GM19238 (cell line): ENCODE results near the gene AKR1C2.
"Not testable (repeated sequence)": the region's sequence is repeated elsewhere in the genome, so short reads cannot be mapped to it uniquely, and the experiment has no call there.

Experiments used
- DNase-seq: peaks from one replicate; pipeline ENCODE4 v3.0.0; 2011; ENCODE audit warnings: low spot score; ENCODE audit not compliant: insufficient read length

AKR1C2 gene

DNA sequence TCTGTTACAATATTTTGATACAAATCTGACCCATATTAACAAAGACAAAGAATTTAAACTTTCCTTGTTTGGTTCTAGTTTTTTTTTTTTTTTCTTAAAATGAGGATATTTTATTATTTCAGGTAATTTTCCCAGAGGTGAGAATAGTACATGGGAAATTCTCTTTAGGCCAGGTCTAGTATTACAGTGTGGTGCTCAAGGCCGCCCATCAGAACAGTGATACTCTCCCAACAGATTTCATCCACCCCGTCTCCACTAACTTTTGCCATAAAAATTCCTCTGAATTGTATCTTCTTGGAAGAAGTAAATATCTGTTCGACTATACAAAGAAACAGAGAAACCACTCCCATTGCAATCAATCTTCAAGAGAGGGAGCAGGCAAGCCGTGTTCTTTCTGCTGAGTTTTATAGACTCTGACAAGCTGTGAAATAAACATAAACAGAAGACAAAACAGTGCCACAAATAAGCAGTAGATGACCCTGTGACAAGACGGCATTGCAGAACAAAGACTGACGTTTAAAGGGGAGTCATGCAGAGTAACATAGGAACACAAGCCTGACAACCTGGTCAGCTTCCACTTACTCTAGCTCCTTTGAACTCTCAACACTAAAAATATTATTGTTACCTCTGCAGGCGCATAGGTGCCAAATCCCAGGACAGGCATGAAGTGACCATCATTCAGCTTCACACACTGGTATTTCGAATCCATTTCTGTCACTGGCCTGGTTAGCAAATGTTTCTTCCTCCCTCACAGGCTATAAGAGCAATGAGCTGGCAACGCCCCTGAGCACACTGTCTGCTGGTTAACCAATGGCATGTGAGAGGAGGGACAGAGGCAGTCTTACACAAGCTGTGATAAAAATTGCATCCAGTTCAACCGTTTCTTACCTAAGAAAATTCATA is at the start of gene AKR1C2:
AKR1C2 (minus strand) TSS at position 731 of the 903 bp plus-strand sequence; CDS start at position 709, 22 bp downstream.
- DNase-seq: not testable (repeated sequence)

DNA sequence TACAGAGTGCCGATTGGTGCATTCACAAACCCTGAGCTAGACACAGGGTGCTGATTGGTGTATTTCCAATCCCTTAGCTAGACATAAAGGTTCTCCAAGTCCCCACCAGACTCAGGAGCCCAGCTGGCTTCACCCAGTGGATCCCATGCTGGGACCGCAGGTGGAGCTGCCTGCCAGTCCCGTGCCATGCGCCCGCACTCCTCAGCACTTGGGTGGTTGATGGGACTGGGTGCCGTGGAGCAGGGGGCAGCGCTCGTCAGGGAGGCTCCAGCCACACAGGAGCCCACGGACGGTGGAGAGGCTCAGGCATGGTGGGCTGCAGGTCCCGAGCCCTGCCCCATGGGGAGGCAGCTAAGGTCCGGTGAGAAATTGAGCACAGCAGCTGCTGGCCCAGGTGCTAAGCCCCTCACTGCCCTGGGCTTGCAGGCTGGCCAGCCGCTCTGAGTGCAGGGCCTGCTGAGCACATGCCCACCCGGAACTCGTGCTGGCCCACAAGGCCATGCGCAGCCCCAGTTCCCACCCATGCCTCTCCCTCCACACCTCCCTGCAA is 49.4 kb upstream of the AKR1C2 start:
- not testable (repeated sequence) for DNase-seq

DNA sequence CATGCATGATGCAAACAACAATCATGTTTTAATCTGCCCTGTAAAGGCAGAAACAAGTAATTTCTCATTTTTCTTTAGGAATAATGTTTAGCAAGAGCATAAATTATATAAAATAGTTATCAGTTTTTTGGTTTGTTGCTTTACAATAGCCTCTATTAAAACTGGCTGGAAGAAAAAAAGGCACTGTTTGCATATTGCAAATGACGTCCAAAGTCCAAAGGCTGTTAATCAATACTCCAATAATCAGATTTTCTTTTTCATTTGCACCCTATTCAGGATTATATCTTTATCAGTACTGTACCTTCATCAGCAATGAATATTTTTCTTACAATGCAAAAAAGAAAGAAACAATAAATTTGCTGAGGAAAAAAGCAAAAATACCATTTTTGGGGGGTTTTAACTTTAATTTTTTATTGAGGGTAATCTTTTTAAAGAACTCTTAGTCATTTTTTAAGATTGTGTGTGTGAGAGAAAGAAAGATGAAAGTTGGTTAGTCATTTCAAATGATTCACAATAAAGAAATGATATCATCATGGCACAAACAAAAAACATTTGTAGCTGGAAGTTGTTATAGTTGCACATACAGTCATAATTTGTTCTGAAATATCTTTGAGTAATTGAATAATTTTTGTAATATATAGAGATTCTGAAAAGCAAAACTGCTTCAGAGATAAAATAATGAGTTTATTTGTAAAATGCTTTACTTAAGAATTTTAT is 44.4 kb upstream of the AKR1C2 start:
- DNase-seq: no peak

DNA sequence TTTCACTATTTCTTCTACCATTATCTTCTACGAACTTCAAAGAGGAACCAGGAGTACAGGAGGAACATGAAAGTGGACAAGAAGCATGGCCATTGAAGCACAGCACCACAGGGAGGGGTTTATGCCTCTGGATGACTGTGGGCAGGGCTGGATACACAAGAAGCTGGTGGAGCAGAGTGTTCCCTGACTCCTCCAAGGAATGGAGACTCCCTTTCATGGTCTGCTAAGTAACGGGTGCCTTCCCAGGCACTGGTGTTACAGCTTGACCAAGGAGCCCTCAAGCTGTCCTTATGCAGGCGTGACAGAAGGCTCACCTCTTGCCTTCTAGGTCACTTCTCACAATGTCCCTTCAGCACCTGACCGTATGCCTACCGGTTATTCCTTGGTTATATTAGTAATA is 43.4 kb upstream of the AKR1C2 start:
- DNase-seq: not testable (repeated sequence)

DNA sequence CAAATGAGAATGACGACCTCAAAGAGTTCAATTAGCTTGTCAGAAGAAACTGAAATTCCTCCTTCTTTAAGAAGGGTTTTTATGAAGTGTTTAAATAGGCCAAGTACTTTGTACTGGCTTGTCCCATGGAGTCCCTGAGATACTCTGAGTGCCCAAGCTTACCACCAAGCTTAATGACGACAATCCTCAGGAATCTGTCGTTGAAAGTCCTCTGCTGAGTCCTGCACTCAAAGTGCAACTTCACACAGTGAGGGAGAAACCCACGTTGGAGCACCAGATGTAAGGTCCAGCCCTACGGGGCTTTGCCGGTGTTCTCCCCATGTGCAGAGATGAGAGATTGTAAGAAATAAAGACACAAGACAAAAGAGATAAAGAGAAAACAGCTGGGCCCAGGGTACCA is 42.8 kb upstream of the AKR1C2 start:
- DNase-seq: no peak

DNA sequence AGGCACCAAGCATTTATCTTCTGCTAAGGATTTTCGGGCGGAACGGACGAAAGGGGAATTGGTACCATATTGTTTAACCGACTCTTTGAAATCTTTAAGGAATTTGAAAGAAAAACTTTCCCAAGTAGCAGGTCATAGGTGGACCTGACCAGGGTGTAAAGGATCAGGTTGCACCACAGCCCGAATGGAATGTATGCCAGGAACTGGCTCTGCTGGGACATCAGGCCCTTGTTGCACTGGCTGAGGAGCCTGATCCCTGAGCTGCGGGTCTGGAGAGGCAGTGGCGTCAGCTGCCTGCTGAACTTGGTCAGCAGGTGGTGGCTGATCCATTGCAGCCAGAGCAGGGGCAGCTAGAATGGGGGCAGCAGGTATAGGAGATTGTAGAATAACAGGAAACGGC is 41.4 kb upstream of the AKR1C2 start:
- DNase-seq: no peak

DNA sequence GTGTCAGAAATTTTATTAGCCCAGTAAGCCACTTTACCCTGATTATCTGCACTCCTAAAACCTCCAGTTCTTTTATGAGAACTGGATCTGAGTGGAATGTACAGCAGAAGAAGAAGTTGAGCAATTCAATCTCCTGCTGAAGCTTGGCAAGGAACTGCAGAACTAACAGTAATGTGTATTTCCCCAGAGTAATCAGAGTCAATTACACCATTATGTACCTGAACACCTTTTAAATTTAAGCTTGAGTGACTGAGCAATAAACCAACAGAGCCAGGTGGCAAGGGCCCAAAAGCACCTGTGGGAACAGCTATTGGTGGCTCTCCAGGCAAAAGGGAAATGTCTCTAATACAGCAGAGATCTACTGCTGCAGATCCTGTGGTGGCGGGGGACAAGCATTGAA is 40.1 kb upstream of the AKR1C2 start:
- DNase-seq: no peak

DNA sequence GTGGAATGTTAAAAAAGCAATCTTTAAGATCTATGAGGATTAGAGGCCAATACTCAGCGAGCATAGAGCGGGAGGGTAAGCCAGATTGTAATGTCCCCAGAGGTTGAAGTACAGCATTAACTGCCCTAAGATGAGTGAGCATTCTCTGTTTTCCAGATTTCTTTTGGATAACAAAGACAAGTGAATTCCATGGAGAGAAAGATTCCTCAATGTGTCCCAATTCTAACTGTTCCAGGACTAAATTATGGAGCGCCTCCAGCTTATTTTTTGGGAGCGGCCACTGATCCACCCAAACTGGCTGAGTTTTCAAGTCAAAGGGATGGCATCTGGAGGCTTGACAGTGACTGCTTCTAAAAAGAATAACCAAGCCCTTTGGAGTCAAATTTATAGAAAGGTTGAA is 39.3 kb upstream of the AKR1C2 start:
- no peak for DNase-seq

DNA sequence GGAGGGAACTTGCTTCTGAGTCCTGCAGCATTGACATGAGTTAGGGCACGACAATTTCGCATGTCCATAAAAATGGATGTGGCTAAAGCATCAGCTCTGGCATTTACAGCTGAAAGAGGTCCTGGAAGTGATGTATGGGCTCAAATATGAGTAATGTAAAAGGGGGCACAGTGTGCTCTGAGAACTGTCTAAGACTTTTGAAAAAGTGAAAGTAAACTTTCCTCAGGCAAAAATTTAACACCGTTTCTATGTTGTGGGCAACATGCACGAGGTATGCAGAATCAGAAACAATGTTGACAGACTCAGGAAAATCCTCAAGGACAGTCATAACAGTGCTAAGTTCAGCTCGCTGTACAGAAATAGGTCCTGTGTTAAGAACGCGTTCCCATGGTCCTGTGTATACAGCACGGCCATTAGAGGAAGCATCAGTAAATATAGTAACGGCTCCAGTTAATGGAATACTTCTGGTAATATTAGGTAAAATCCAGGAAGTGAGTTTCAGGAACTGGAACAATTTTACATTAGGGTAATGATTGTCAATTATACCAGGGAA is 37.9 kb upstream of the AKR1C2 start:
- no peak for DNase-seq

DNA sequence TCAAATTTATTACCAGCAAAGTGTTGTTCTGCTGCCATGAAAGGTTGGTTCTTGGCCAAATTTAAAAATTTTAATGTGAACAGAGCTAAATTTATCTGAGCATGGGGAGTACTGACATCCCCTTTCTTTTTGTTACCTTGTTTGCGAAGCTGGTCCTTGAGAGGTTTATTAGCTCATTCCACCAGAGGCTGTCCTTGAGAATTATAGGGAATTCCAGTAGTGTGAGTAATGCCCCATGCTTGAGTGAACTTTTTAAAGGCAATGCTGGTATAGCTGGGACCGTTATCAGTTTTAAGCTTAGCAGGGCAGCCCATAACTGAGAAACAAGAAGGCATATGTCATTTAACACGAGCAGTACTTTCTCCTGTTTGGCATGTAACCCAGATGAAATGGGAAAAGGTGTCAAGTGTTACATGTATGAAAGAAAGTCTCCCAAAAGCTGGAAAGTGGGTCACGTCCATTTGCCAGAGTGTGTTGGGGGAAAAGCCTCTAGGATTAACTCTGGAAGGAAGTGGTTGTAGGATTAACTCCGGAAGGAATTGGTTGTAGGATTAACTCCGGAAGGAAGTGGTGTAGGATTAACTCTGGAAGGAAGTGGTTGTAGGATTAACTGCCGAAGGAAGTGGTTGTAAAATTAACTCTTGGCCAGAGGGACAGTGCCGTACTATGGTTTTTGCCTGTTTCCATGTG is 37.3 kb upstream of the AKR1C2 start:
- DNase-seq: no peak

DNA sequence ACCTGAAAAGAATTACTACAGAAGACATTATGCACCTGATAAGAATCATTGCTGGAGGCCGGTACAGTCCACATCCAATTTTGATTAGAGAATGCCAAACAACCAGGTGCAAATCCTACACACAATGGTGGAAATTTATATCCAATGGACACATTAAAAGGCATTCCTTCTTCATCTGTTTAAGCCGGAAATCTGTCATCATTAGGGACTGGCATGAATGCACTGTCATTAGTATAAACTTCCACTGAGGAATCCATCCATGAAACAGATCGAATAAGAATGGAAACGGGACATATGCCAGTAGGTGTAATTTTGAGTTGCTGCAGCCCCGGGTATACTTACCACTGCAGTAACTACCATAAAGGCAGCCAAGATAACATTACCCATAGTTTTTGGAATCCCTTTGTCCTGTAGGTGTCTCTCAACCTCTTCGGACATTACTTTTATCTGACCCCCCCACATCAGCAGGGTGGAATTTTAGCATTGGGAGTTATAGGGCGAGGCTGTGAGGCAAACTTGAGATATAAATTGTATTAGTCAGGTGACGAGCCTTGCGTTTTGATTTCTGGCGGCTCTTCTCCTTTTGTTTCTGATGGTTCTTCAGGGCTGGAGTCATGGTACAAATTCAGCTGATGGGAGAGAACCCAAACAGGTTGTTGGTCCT is 36.5 kb upstream of the AKR1C2 start:
- DNase-seq: no peak

DNA sequence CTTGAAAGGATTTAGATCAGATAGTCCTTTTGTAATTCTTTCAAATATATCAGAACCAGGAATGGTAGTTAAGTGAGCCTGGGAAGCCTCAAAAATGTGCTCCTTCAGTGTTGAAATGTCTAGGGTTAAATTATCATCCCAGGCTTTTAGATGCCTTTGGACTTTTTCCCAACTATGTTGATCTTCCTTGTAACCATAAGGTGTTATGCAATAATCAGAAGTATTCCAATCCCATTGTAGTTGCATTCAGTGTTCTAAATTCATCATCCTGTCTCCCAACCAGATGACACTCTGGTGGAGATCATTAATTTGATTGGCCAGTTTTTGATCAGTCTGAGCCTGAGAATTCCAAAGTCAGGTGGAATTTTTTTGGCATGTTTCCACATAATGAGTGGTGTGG is 35.1 kb upstream of the AKR1C2 start:
- no peak for DNase-seq

DNA sequence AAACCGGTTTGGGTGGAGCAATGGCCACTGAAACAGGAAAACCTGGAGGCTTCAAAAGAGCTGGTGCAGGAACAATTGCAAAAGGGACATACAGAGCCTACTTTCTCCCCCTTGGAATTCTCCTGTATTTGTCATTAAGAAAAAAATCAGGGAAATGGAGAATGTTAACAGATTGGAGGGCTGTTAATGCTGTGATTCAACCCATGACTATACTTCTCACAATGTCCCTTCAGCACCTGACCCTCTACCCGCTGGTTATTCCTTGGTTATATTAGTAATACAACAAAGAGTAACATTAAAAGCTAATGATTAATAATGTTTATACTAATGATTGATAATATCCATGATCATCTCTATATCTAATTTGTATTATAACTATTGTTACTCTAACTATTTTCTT is 34.4 kb upstream of the AKR1C2 start:
- no peak for DNase-seq

DNA sequence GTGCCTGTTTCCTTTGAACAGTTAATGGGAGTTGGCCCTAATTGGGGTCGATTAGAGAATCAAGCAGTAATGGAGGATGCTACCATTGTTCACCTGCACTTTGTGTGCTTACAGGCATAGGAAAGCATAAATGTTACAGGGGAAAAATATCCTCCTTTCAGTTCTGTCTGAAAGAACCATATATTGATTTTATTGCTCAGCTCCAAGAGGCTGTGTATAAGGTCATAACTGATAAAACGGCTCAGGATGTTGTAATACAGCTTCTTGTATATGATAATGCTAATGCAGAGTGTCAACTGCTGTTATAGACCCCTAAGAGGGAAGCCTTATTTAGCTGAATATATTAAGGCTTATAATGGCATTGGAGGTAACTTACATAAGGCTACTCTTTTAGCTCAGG is 32.9 kb upstream of the AKR1C2 start:
- DNase-seq: no peak

DNA sequence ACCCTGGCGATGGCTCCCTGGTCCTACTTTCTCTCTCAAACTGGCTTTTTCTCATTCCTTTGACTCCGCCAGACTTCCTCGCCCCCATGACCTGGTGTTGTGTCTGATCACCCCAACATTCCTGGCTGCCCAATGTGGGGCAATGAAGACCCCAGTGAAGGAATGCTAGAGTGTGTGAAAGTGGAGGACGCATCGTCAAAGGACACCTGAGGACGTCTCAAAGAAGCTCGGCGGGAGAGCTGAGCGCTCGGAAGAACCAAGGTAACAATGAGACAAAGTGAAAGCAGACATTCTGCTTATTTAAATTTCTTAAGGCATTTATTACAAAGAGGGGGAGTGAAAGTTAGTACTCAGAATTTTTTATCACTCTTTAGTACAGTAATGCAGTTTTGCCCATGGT is 31.7 kb upstream of the AKR1C2 start:
- DNase-seq: no peak

DNA sequence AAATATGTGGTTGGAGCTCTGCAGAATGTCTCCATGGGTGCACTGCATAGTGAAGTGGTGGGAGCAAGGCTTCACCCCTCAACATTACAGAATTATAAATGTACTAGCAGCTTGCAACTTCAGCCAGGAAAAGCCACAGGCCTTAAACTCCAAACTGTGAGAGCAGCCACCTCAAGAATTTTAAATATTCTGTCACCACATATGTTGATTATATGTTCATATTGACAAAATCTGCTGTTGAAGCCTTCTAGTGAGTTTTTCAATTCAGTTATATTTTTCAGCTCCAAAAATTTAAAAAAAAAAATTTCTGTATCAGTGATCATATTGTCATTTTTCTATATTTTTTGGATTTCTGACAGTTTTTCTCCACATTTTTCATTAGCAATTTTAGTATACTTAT is 30.9 kb upstream of the AKR1C2 start:
- DNase-seq: no peak

DNA sequence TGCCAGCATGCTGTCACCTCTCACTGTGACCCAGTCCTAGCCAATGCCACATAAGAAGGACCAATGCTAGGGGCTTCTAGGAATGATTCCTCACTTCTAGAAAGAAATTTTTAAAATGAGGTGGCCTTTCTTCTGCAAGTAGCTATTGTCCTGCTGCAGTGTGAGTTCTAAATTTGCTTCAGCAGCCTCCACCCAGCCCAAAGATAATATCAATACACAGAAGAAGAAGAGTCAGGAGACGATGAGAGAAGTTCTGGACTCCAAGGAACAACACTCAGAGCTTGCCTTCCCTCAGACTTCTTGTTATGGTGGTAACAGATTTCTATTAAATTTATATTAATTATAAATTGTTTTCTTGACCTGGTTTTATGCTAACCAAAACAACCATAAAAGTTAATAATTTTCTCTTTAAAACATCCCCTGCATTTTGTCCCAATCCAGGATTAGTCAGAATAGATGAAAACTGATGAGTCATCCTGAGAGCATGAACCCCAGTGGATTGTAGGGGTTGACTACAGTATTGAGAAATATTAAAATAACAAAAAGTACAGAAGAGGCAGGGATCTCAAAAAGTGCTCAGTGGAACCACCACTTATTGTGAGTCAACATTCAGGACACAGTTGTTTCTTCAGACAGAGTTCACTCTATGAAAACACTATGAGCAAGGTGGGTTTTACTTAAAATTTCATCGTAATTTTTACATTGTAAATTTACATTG is 29.6 kb upstream of the AKR1C2 start:
- no peak for DNase-seq

DNA sequence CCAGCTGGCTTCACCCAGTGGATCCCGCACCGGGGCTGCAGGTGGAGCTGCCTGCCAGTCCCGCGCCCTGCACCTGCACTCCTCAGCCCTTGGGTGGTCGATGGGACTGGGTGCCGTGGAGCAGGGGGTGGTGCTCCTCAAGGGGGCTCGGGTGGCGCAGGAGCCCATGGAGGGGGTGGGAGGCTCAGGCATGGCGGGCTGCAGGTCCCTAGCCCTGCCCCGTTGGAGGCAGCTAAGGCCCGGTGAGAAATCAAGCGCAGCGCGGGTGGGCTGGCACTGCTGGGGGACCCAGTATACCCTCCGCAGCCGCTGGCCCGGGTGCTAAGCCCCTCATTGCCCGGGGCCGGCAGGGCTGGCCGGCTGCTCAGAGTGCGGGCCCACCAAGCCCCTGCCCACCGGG is 28.8 kb upstream of the AKR1C2 start:
- not testable (repeated sequence) for DNase-seq

DNA sequence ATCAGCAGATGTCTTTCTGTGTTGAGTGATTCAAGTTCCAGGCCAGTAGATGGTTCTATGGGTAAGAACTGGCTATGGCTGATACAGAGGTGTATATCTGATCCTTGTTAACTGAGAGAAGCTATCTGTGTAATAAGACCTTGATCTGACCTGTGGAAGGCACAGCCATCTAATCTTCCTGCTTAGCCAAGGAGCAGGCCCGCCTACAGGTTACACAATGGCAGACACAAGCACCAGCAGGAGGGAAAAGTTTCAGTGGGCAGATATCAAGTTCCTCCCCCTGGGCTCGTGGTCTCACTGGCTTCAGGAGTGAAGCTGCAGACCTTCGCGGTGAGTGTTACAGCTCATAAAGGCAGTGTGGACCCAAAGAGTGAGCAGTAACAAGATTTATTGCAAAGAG is 27.9 kb upstream of the AKR1C2 start:
- not testable (repeated sequence) for DNase-seq

DNA sequence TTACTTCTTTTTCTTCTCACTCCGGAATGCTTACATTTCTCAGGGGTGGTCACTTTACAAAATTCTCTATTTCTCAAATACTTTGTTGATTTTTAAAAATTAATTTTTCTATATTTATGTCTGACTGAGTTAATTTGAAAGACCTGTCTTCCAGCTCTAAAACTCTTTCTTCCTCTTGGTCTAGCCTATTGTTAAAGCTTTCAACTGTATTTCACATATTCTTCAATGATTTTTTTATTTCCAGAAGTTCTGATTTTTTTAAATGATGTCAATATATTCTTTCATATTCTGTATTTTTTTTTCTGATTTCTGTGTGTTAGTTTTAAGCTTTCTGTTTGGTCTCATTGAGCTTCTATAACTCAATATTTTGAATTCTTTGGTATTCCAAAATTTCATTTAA is 27.3 kb upstream of the AKR1C2 start:
- no peak for DNase-seq
